Progenitor cell of endocrine pancreas (in vitro differentiated cells): ENCODE data around the gene XPNPEP1. TPM values are rescaled to one million over a fixed set of nuclear protein-coding genes. Genes with fewer than 3 reads are reported as not detected.

Source experiments
- DNase-seq: peaks from one replicate; pipeline ENCODE4 v3.0.0; 2021; ENCODE audit warnings: low spot score; ENCODE audit not compliant: unreplicated experiment
- H3K27ac Mint-ChIP-seq: 2 replicates; pipeline ENCODE4 v1.8.0; 2021; ENCODE audit warnings: mild to moderate bottlenecking, moderate library complexity, mixed read lengths
- H3K27me3 Mint-ChIP-seq: 2 replicates; pipeline ENCODE4 v1.8.0; 2021; ENCODE audit warnings: mixed read lengths
- H3K36me3 Mint-ChIP-seq: 2 replicates; pipeline ENCODE4 v1.8.0; 2022; ENCODE audit warnings: mixed read lengths; ENCODE audit not compliant: insufficient read depth
- H3K4me1 Mint-ChIP-seq: 2 replicates; pipeline ENCODE4 v1.8.0; 2021; ENCODE audit warnings: low read depth, mixed read lengths
- H3K4me3 Mint-ChIP-seq: 2 replicates; pipeline ENCODE4 v1.8.0; 2021; ENCODE audit warnings: low read depth, mild to moderate bottlenecking, moderate library complexity, mixed read lengths
- H3K9me3 Mint-ChIP-seq: 2 replicates; pipeline ENCODE4 v1.8.0; 2021; ENCODE audit warnings: low read depth, mixed read lengths
- total RNA-seq: library from RNA; stranded (reverse); gene quantifications from 2 replicates; pipeline ENCODE4 v1.2.1, GENCODE V29; 2021
- TF ChIP-seq, protein P1 (sequence below): fragments of 200-600 bp; sonication (generic); IDR thresholded peaks from one replicate; pipeline ENCODE4 v1.5.0; 2021; ENCODE audit warnings: antibody characterized with exemption, mild to moderate bottlenecking; ENCODE audit not compliant: unreplicated experiment

XPNPEP1 gene
- total RNA-seq, 1 donor from 2014 or later: 40.0 TPM

DNA sequence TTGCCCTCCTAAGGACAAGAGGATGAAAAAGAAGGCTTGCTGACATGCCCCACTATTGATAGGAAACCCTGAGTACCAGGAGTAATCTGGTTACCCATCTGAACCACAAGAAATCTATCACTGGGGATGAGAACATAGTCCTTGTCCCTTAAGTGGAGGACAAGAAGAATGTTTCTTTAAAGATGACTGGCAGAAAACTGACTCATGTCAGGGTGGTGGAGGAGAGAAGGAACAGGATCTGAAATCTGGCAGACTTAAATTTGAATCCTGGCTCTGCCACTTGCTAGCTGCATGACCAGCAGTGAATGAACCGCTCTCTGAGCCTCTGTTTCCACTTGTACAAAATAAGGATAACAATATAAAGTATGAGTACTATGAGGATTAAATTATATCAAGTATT is 38.9 kb upstream of the XPNPEP1 start:
- H3K4me3 Mint-ChIP-seq: no peak overlapping the region
- H3K36me3 Mint-ChIP-seq: no peaks in the 10 kb centered on the region
- TF ChIP-seq, protein P1, sequence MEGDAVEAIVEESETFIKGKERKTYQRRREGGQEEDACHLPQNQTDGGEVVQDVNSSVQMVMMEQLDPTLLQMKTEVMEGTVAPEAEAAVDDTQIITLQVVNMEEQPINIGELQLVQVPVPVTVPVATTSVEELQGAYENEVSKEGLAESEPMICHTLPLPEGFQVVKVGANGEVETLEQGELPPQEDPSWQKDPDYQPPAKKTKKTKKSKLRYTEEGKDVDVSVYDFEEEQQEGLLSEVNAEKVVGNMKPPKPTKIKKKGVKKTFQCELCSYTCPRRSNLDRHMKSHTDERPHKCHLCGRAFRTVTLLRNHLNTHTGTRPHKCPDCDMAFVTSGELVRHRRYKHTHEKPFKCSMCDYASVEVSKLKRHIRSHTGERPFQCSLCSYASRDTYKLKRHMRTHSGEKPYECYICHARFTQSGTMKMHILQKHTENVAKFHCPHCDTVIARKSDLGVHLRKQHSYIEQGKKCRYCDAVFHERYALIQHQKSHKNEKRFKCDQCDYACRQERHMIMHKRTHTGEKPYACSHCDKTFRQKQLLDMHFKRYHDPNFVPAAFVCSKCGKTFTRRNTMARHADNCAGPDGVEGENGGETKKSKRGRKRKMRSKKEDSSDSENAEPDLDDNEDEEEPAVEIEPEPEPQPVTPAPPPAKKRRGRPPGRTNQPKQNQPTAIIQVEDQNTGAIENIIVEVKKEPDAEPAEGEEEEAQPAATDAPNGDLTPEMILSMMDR: no peak
- H3K27me3 Mint-ChIP-seq: peaks cover 14% of the 10 kb centered on the region
- no peak for DNase-seq
- no peaks in the 10 kb centered on the region for H3K9me3 Mint-ChIP-seq
- H3K27ac Mint-ChIP-seq: peak overlapping the region; percentile 95
- H3K4me1 Mint-ChIP-seq: peaks cover 52% of the 10 kb centered on the region

DNA sequence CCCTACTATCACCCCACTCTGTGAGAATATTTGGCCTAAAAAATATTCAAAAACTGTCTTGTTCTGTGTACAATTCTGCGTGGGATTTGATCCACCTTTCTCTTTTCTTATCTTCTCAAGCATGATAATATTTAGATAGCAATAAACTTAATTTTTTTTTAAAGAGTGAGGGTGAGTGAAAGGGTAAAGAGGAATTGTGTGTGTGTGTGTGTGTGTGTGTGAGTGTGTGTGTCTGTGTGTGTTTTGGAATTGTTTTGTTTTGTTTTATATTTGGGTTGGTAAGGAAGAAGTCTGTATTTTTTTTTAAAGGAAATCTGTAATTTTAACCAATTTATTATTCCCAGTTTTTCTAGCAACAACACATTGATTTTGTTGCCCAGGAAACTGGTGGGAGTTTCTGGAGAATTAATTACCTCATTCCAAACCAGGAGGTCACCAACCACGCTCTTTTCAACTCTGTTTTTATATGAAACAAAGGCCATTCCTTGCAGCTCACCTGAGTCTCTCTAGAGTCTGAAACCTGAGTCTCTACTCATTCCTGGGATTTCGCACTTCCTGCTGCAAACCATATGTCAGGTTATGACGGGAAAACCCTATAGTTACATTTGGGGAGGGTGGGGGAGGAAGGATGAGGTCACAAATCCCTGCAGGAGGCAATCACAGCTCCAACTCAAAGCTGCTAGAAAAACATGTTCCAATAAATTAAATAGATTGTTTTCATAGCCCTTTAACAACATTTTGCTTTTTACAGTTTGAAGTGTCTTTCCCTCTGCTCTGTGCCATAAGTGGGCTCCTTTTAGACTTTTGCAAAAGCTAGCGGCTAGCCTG is 38.1 kb upstream of the XPNPEP1 start:
- Mint-ChIP-seq H3K4me3 (no peak overlapping the region), H3K27me3 (peaks cover 14% of the 10 kb centered on the region), H3K27ac (peak overlapping the region; percentile 95), H3K9me3 (no peaks in the 10 kb centered on the region), H3K4me1 (peaks cover 45% of the 10 kb centered on the region), H3K36me3 (no peaks in the 10 kb centered on the region)
- DNase-seq: no peak
- TF ChIP-seq, protein P1: no peak

DNA sequence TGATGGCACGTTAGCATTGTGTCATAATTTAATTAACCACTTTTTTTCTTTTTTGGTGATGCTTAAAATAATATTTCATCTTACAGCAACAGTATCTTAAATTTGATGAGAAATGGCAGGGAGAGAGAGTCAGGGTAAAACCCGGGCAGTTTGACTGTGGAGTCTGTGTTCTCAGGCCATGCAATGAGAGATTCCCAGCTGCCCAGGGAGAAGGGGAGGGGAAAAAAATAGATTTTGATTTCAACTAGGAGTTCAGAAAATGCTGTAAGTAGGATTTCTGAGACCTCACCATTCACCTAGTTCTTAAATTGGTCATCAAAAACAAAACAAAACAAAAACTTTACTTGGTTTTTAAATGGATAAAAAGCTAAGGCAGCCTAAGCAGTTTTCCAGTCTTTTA is 37.4 kb upstream of the XPNPEP1 start:
- TF ChIP-seq, protein P1: no peak
- no peak for DNase-seq
- no peaks in the 10 kb centered on the region for H3K9me3 Mint-ChIP-seq
- peaks cover 45% of the 10 kb centered on the region for H3K4me1 Mint-ChIP-seq
- peaks cover 14% of the 10 kb centered on the region for H3K27me3 Mint-ChIP-seq
- no peaks in the 10 kb centered on the region for H3K36me3 Mint-ChIP-seq
- no peak overlapping the region for H3K27ac Mint-ChIP-seq
- H3K4me3 Mint-ChIP-seq: no peak overlapping the region

DNA sequence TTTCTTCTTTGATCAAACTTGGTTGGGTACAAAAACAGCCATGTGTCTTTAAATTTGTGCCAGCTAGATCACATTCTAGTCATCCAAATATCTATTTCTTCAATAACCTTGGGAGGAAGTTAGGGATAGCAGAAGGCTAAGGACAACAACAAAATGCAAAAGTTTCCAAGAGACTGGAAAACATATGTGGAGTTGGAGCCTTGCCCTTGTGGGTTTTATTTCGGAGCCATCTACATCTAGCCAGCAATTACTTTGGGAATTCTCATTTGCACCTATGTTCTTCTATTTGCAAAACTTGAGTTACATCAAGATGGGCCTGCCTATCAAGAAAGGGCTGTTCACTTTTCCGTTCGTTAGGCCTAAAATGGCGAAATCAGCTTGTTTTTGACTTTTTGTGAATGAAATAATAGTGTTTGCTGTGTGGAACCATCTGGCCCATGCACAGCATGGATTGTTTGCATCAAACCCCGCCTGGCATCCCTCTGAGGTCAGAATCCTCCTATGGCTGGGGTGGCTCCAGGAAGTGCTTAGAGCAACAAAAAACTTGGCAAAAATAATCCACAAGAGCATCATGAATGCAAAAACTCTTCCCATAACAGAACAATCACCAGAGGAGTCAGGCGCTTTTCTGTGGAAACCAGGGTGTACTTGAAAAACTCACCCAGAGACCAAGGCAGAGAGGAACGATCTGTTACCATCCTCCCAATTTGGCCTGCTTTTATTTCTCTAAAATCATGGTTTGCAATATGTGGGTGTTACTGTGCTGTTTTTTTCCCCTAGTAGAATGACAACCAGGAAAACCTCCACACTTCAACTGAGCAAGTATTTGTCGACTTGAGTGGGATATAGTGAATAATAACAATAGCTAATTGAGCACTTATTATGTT is 36.2 kb upstream of the XPNPEP1 start:
- Mint-ChIP-seq H3K36me3 (no peaks in the 10 kb centered on the region), H3K4me3 (no peak overlapping the region), H3K27me3 (peaks cover 14% of the 10 kb centered on the region), H3K9me3 (no peaks in the 10 kb centered on the region), H3K4me1 (peaks cover 37% of the 10 kb centered on the region), H3K27ac (no peak overlapping the region)
- TF ChIP-seq, protein P1: no peak
- no peak for DNase-seq

DNA sequence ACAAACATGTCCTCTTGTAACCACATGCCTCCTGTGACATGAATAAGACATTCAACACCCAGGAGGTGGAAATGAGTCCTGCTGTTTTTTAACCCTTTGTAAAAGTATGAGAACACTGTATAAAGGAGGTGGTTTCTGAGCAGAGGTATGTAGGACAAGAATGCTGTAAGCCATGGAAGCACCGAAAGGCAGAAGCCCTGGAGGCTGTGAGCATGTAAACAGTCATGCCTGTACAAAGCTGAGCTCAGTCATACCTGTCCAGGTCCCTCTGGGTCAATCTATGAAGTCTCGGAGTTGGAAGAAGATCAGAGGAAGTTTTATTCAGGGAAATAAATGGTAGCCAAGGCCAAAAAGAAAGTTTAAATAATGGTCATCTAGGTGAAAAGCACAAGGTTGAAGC is 34.7 kb upstream of the XPNPEP1 start:
- TF ChIP-seq, protein P1: no peak
- Mint-ChIP-seq H3K4me3 (no peak overlapping the region), H3K27ac (no peak overlapping the region), H3K36me3 (peaks cover 1% of the 10 kb centered on the region), H3K9me3 (no peaks in the 10 kb centered on the region), H3K27me3 (peaks cover 15% of the 10 kb centered on the region), H3K4me1 (peaks cover 27% of the 10 kb centered on the region)
- DNase-seq: no peak
